M059J (cell line): ENCODE measurements around the gene ZDHHC18. TPM values are rescaled to one million over a fixed set of nuclear protein-coding genes. Genes with fewer than 3 reads are reported as not detected.

ENCODE experiments used
- DNase-seq: peaks from one replicate; pipeline ENCODE4 v3.0.0-alpha.2; 2012; ENCODE audit warnings: low read depth
- total RNA-seq: library from RNA; depleted of rRNA; stranded (reverse); fragments of >200 nt; shearing (Covaris generic); gene quantifications from 2 replicates; pipeline ENCODE4 v1.2.3, GENCODE V29; 2014; rRNA removed

Gene ZDHHC18
- total RNA-seq, 1 experiment from 2014 or later: 36.2 TPM

DNA sequence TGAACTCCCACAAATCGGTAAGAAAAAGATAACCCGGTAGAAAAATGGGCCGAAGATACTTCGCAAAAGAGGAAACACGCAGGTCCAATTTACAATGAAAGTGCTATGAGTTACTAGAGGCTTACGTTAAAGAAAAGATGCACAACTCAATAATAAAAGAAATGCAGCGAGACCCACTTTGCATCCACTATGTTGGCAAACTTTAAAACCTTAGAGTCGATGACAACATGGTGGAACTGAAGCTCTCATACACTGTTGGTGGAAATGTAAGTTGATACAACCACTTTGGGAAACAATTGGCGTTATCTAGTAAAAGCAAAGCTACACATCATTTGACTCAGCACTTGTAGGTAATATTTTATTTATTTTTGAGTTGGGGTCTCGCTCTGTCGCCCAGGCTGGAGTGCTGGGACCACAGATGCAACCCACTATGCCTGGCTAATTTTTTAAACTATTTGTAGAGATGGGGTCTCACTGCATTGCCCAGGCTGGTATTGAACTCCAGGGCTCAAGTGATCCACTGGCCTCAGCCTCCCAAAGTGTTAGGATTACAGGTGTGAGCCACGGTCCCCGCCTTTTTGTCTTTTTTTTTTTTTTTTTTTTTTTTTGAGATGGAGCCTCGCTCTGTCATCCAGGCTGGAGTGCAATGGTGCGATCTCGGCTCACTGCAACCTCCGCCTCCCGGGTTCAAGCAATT, 74.5 kb downstream of the ZDHHC18 start:
- no peak for DNase-seq

Other genes with a start within 250 kb of the ZDHHC18 start
- gene ARID1A, start 130.7 kb upstream of the ZDHHC18 start, total RNA-seq: 18.1 and 26.2 TPM in 2 replicates
- gene PIGV, start 38.7 kb upstream of the ZDHHC18 start, total RNA-seq: 13.1 and 17.0 TPM in 2 replicates
- gene SFN, start 36.5 kb downstream of the ZDHHC18 start, total RNA-seq: 0.76 TPM in 1 of 2 replicates, not detected in the other
- gene GPN2, start 63.6 kb downstream of the ZDHHC18 start, total RNA-seq: 9.5 and 15.7 TPM in 2 replicates
- 5.6 and 14.5 TPM in 2 replicates for gene GPATCH3, start 73.8 kb downstream of the ZDHHC18 start, total RNA-seq
- gene NR0B2, start 87.3 kb downstream of the ZDHHC18 start, total RNA-seq: not detected in 2 replicates
- 63.5 and 80.9 TPM in 2 replicates for gene NUDC, start 95.1 kb downstream of the ZDHHC18 start, total RNA-seq
- gene KDF1, start 133.8 kb downstream of the ZDHHC18 start, total RNA-seq: not detected in 2 replicates
- 3.9 and 11.6 TPM in 2 replicates for gene TRNP1, start 167.0 kb downstream of the ZDHHC18 start, total RNA-seq
- gene TENT5B, start 186.2 kb downstream of the ZDHHC18 start, total RNA-seq: 7.1 and 8.7 TPM in 2 replicates